Sigmoid colon (tissue), 7 donors: ENCODE results near the gene PSD4. TPM values are rescaled to one million over a fixed set of nuclear protein-coding genes. Genes with fewer than 3 reads are reported as not detected.

Source experiments
- DNase-seq: peaks from one replicate; pipeline ENCODE4 v3.0.0-alpha.2; 2019
- H3K27ac ChIP-seq, 4 donors: fragments of 200-600 bp; sonication (generic); one replicate each; pipeline ENCODE4 v1.5.1; 2016 to 2019; ENCODE audit warnings: mild to moderate bottlenecking in 1 of 4
- H3K27me3 ChIP-seq, 3 donors: fragments of 200-600 bp; sonication (generic); one replicate each; pipeline ENCODE4 v1.5.1; 2019; ENCODE audit warnings: mild to moderate bottlenecking in 1 of 3
- H3K36me3 ChIP-seq, 4 donors: fragments of 200-600 bp; sonication (generic); one replicate each; pipeline ENCODE4 v1.5.1; 2016 to 2019
- H3K4me1 ChIP-seq, 4 donors: fragments of 200-600 bp; sonication (generic); one replicate each; pipeline ENCODE4 v1.5.1; 2017 to 2019
- H3K4me3 ChIP-seq, 4 donors: fragments of 200-600 bp; sonication (generic); one replicate each; pipeline ENCODE4 v1.5.1; 2017 to 2019; ENCODE audit warnings: mild to moderate bottlenecking in 2 of 4, moderate library complexity in 1 of 4
- H3K9me3 ChIP-seq, 4 donors: fragments of 200-600 bp in 3 of 4; sonication (generic) in 3 of 4; one replicate each; pipeline versions ENCODE4 v1.5.1 to v1.6.1; 2013 to 2019
- EP300 ChIP-seq, 4 donors: sonication (generic); formaldehyde crosslinking; IDR thresholded peaks; one replicate each; pipeline ENCODE4 v1.6.1; 2017; ENCODE audit warnings: antibody characterized with exemption in 4 of 4
- POLR2A ChIP-seq, 2 donors: fragments of 450-650 bp; IDR thresholded peaks; one replicate each; pipeline ENCODE4 v1.6.1; 2016; ENCODE audit warnings: antibody characterized with exemption in 2 of 2, mild to moderate bottlenecking in 2 of 2, moderate library complexity in 2 of 2
- POLR2AphosphoS5 ChIP-seq, 4 donors: sonication (generic); formaldehyde crosslinking; IDR thresholded peaks; one replicate each; pipeline ENCODE4 v1.6.1; 2017; ENCODE audit warnings: antibody characterized with exemption in 4 of 4
- WGBS, 2 donors: extraction: QIAGEN DNeasy Blood & Tissue Kit; methylation state at CpG; one replicate each; pipeline ENCODE4 v1.1.7; 2013; 5-methylcytosine and 5-hydroxymethylcytosine counted together
- intact Hi-C: fragments of 100-400 bp; cut with DNase I; formaldehyde crosslinking; loops from one replicate; pipeline ENCODE4 v1.15.1; 2023
- polyA plus RNA-seq, 3 donors: library from polyadenylated mRNA; stranded (reverse); fragments of 200-250 nt; gene quantifications; one replicate each; pipeline ENCODE4 v1.2.3, GENCODE V29; 2013
- total RNA-seq, 4 donors: library from RNA; depleted of rRNA; stranded (reverse); fragments of >200 nt; gene quantifications; one replicate each; pipeline ENCODE4 v1.1.0, GENCODE V29; 2016
- TF ChIP-seq, protein P1 (sequence below), 4 experiments: fragments of 450-650 bp in 3 of 4; fragments of 200-600 bp in 1 of 4; IDR thresholded peaks; one replicate each; pipeline ENCODE4 v1.5.1; 2016 to 2019; ENCODE audit warnings: antibody characterized with exemption in 4 of 4, mild to moderate bottlenecking in 3 of 4, moderate library complexity in 2 of 4
- donor health status: healthy with polysubstance abuse.
- donor health status: Bipolar disorder and iron deficiency.
- donor health status: healthy.

PSD4 gene
- total and polyA plus RNA-seq, 7 donors = 1.4 to 51.6 (median 6.6) TPM

DNA sequence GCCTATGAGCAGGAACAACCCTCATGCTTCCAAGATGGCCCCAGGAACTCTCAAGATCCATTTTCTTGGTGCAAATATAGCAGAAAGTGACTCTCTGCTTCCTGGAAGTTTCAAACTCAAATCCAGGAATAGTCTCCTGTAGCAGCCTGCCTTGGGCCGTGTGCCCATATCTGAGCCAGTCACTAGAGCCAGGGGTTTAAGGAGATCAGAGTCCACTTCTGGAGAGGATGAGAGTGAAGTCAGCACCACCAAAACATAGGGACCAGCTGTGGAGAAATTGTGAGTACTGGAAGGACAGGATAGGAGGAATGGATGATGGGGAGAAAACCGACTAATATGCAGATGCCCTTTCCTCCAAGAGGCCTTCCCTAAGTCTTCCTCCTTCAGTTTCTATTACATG, 33.2 kb downstream of the PSD4 start:
- no peaks in the 10 kb centered on the region for H3K36me3 ChIP-seq
- no peak overlapping the region for H3K4me3 ChIP-seq
- WGBS, 2 donors = 75 to 83% methylated on average over 2 of the region's 2 CpGs
- H3K4me1 ChIP-seq = peaks cover 0 to 24% (median 14%) of the 10 kb centered on the region in 4 donors
- no peak for TF ChIP-seq POLR2AphosphoS5 (IDR thresholded peaks at IDR 0.05)
- no peaks in the 10 kb centered on the region for H3K9me3 ChIP-seq
- peaks cover 0 to 2% (median 0%) of the 10 kb centered on the region in 3 donors for H3K27me3 ChIP-seq
- H3K27ac ChIP-seq = no peak overlapping the region
- no peak for DNase-seq
- intact Hi-C loops = no loop called here

DNA sequence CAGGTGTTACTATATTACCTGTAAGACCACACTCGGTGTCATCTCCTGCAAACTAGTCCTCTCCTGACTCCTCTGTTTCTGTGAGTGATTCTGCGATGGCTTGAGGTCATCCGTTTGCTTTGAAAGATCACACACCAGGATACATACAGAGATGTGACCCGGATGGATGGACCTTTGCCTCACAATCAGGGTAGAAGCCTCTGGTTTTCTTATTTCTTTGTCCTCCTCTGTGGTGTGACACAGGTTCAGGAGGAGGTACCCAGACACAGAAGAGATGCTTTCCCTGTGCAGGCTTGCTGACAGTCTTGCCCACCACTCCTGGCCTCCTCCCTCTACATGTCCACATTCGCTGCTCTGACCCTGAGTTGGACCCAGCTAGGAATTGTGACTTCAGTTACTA, 34.6 kb downstream of the PSD4 start:
- Histone ChIP-seq H3K27ac (no peak overlapping the region), H3K4me1 (peaks cover 0 to 26% (median 22%) of the 10 kb centered on the region in 4 donors), H3K9me3 (no peaks in the 10 kb centered on the region), H3K4me3 (no peak overlapping the region), H3K36me3 (no peaks in the 10 kb centered on the region), H3K27me3 (peaks cover 0 to 9% (median 0%) of the 10 kb centered on the region in 3 donors)
- DNase-seq = no peak
- no peak for TF ChIP-seq EP300 (IDR thresholded peaks at IDR 0.05)
- TF ChIP-seq, protein P1, sequence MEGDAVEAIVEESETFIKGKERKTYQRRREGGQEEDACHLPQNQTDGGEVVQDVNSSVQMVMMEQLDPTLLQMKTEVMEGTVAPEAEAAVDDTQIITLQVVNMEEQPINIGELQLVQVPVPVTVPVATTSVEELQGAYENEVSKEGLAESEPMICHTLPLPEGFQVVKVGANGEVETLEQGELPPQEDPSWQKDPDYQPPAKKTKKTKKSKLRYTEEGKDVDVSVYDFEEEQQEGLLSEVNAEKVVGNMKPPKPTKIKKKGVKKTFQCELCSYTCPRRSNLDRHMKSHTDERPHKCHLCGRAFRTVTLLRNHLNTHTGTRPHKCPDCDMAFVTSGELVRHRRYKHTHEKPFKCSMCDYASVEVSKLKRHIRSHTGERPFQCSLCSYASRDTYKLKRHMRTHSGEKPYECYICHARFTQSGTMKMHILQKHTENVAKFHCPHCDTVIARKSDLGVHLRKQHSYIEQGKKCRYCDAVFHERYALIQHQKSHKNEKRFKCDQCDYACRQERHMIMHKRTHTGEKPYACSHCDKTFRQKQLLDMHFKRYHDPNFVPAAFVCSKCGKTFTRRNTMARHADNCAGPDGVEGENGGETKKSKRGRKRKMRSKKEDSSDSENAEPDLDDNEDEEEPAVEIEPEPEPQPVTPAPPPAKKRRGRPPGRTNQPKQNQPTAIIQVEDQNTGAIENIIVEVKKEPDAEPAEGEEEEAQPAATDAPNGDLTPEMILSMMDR (IDR thresholded peaks at IDR 0.05) = no peak
- no peak for TF ChIP-seq POLR2A (IDR thresholded peaks at IDR 0.05)
- no peak for TF ChIP-seq POLR2AphosphoS5 (IDR thresholded peaks at IDR 0.05)
- 94 to 95% methylated on average over 5 of the region's 5 CpGs for WGBS, 2 donors
- intact Hi-C loops = no loop called here

DNA sequence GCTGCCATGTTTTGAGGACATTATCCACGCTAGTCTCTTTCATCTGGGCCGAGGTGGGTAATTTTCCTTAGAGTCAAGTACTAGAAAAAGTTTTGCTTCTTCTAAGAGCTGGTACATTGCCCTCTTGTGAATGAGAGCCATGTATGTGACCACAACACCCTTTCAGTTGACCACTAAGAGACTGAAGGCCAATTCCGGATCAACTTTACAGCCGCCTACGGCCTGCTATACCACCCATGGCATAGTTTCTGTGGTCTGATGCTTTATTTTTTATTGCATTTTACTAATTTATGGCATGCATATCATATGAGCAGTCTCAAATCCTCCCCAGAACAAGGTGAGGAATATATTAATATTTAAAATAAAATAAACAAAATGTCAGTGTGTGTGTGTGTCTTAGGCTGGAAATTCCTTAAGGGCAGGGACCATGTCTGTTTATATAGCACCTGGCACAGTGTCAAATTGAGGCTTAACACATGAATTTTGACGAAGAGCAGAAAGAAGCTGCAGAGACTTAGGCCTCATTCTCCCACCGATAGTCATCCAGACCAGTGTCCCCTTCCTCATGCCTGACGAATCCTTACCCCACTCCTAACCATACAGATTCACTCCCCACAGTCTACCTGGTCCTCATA, 35.4 kb downstream of the PSD4 start:
- Histone ChIP-seq H3K36me3 (no peaks in the 10 kb centered on the region), H3K9me3 (no peaks in the 10 kb centered on the region), H3K27me3 (peaks cover 0 to 9% (median 0%) of the 10 kb centered on the region in 3 donors), H3K27ac (no peak overlapping the region), H3K4me1 (peaks cover 0 to 26% (median 22%) of the 10 kb centered on the region in 4 donors), H3K4me3 (no peak overlapping the region)
- TF ChIP-seq POLR2AphosphoS5 (IDR thresholded peaks at IDR 0.05) (no peak), EP300 (IDR thresholded peaks at IDR 0.05) (no peak), POLR2A (IDR thresholded peaks at IDR 0.05) (no peak)
- TF ChIP-seq, protein P1 (IDR thresholded peaks at IDR 0.05) = no peak
- DNase-seq = no peak
- intact Hi-C loops = no loop called here
- 64 to 83% methylated on average over 8 of the region's 8 CpGs for WGBS, 2 donors

DNA sequence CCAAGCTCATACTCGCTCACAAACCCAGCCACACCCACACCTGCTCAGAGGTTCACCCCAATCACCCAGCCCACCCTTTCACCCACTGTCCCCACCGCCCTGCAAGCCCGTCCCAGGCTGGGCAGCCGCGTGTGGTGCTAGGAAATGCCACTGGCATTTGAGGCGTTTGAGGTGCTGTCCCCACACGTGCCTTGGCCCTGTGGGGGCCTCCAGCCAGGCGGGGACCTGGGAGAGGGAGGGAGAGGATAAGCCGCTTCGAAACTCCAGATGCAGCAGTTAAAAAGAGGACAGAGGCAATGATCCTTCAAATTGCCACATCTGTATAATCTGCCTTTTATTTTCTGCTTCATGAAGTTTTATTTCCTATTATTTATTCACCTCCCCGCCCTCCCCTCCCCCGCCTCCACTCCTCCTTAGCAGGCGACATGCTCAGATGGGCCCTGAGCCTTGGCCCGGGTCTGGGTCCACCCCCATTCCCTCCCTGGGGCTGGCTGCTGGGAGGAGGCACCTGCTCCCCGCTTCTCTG, 35.9 kb downstream of the PSD4 start:
- H3K27me3 ChIP-seq = peaks cover 0 to 9% (median 0%) of the 10 kb centered on the region in 3 donors
- intact Hi-C loops = no loop called here
- H3K9me3 ChIP-seq = no peaks in the 10 kb centered on the region
- DNase-seq = no peak
- H3K4me3 ChIP-seq = no peak overlapping the region
- 61 to 82% methylated on average over 15 of the region's 15 CpGs for WGBS, 2 donors
- no peaks in the 10 kb centered on the region for H3K36me3 ChIP-seq
- peak overlapping the region in 1 of 4 donors; percentile 20 for H3K27ac ChIP-seq
- peaks cover 0 to 26% (median 22%) of the 10 kb centered on the region in 4 donors for H3K4me1 ChIP-seq
- TF ChIP-seq POLR2AphosphoS5 (IDR thresholded peaks at IDR 0.05) = no peak
- no peak for TF ChIP-seq POLR2A (IDR thresholded peaks at IDR 0.05)
- TF ChIP-seq, protein P1 (IDR thresholded peaks at IDR 0.05) = no peak
- no peak for TF ChIP-seq EP300 (IDR thresholded peaks at IDR 0.05)

DNA sequence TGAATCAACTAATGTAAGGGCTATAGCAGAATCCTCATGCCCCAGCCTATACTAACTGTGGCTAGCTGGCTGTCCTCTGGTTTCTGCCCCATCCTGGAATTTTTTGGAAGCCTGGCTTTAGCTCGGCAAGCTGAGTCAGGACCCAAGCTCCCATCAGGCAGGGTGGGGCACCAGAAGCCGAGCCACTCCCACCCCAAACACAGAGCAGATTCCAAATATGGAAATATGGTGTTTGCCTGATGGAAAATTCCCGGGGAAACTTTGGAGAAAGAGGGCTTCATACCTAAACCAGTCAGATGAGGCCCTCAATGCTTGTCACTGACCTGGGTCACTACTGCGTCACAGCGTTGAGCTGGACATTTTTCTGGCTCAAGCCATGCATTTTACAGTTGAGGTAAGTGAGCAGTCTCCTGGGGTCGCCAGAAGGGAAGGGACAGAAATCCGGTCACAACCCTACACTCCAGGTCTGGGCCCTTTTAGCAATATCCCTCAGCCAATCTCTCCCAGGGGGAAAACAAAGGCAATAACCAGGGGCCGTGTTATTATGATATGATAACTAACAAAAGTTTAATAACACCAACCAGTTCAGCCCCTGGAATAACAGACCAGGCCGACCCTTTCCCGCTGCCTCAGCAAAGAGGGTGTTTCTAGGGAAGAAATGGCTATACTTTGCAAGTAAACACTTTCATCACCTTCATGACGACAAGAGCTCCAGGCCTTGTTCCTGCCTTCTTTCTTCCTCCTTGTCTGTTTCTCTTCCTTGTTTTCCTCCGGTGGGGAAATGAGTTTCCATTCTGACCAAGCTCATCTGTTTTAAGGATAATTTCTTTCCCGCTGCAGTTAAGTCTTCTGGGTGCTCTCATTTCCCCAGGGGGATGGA, 37.7 kb downstream of the PSD4 start:
- Histone ChIP-seq H3K36me3 (no peaks in the 10 kb centered on the region), H3K27me3 (peaks cover 0 to 9% (median 0%) of the 10 kb centered on the region in 3 donors), H3K9me3 (no peaks in the 10 kb centered on the region), H3K4me3 (no peak overlapping the region), H3K27ac (peak overlapping the region; percentile 41 to 71 (median 52)), H3K4me1 (peaks cover 0 to 26% (median 22%) of the 10 kb centered on the region in 4 donors)
- intact Hi-C loops = no loop called here
- DNase-seq = peak; percentile 73
- 59 to 77% methylated on average over 13 of the region's 13 CpGs for WGBS, 2 donors
- TF ChIP-seq POLR2AphosphoS5 (IDR thresholded peaks at IDR 0.05) = peak in 1 of 4 donors; percentile 14
- TF ChIP-seq, protein P1 (IDR thresholded peaks at IDR 0.05) = no peak
